OCI-LY1 (cell line): ENCODE measurements around the gene DDOST.

Experiments
- H2AFZ ChIP-seq: fragments of 200-600 bp; sonication (generic), shearing (Covaris generic); 2 replicates; pipeline ENCODE4 v1.6.0; 2014; ENCODE audit warnings: antibody characterized with exemption, mild to moderate bottlenecking, low read length
- H3F3A ChIP-seq: fragments of 200-600 bp; sonication (generic), shearing (Covaris generic); 2 replicates; pipeline ENCODE4 v1.6.0; 2014; ENCODE audit warnings: mild to moderate bottlenecking, antibody characterized with exemption, low read length, moderate library complexity; ENCODE audit not compliant: insufficient read depth
- H3K27ac ChIP-seq: fragments of 200-600 bp; sonication (generic); 2 replicates; pipeline ENCODE4 v1.5.1; 2014; ENCODE audit warnings: low read length, mixed run types, mild to moderate bottlenecking, low read depth; ENCODE audit not compliant: poor library complexity, severe bottlenecking
- H3K27me3 ChIP-seq: fragments of 200-600 bp; sonication (generic); 2 replicates; pipeline ENCODE4 v1.6.0; 2014; ENCODE audit warnings: antibody characterized with exemption, mild to moderate bottlenecking, low read length, moderate library complexity; ENCODE audit not compliant: insufficient read depth
- H3K36me3 ChIP-seq: fragments of 200-600 bp; sonication (generic); 2 replicates; pipeline ENCODE4 v1.6.1; 2014; ENCODE audit warnings: mild to moderate bottlenecking, antibody characterized with exemption, low read length, moderate library complexity, mixed read lengths; ENCODE audit not compliant: insufficient read depth
- H3K4me1 ChIP-seq: fragments of 200-600 bp; sonication (generic); 2 replicates; pipeline ENCODE4 v1.5.1; 2014; ENCODE audit warnings: mild to moderate bottlenecking, low read length, moderate library complexity; ENCODE audit not compliant: insufficient read depth, severe bottlenecking
- H3K4me2 ChIP-seq: fragments of 200-600 bp; sonication (generic), shearing (Covaris generic); 2 replicates; pipeline ENCODE4 v1.6.1; 2014; ENCODE audit warnings: low read length
- H3K4me3 ChIP-seq: fragments of 200-600 bp; sonication (generic); 2 replicates; pipeline ENCODE4 v1.5.1; 2014; ENCODE audit warnings: low read length, low read depth, mild to moderate bottlenecking, mixed read lengths; ENCODE audit not compliant: poor library complexity, severe bottlenecking
- H3K79me2 ChIP-seq: fragments of 200-600 bp; shearing (Covaris generic); 2 replicates; pipeline ENCODE4 v1.6.1; 2016; ENCODE audit warnings: mixed run types, low read length, mixed read lengths; ENCODE audit not compliant: insufficient read depth
- H3K9ac ChIP-seq: fragments of 200-600 bp; sonication (generic), shearing (Covaris generic); 2 replicates; pipeline ENCODE4 v1.6.1; 2014; ENCODE audit warnings: mild to moderate bottlenecking, low read length, mixed read lengths
- H3K9me2 ChIP-seq: fragments of 200-600 bp; sonication (generic), shearing (Covaris generic); 2 replicates; pipeline ENCODE4 v1.6.1; 2014; ENCODE audit warnings: low read depth, mild to moderate bottlenecking, low read length, mixed read lengths
- H3K9me3 ChIP-seq: fragments of 200-600 bp; shearing (Covaris generic); 2 replicates; pipeline ENCODE4 v1.6.1; 2014; ENCODE audit warnings: low read length, mixed read lengths
- H4K20me1 ChIP-seq: fragments of 200-600 bp; sonication (generic), shearing (Covaris generic); 2 replicates; pipeline ENCODE4 v1.6.0; 2016; ENCODE audit warnings: mild to moderate bottlenecking, low read length; ENCODE audit not compliant: insufficient read depth
- CTCF ChIP-seq: fragments of 200-600 bp; sonication (generic), shearing (Covaris generic); IDR thresholded peaks from 2 replicates; pipeline ENCODE4 v1.5.1; 2017; ENCODE audit warnings: mild to moderate bottlenecking, antibody characterized with exemption, low read length, moderate library complexity, mixed read lengths
- EZH2 ChIP-seq: fragments of 200-600 bp; sonication (generic), shearing (Covaris generic); IDR thresholded peaks from 2 replicates; pipeline ENCODE4 v1.8.0; 2017; ENCODE audit warnings: borderline replicate concordance, mixed run types, mild to moderate bottlenecking, antibody characterized with exemption, low read length, moderate library complexity, mixed read lengths

DDOST gene

GRCh38 chr1:20612221-20612746 is 48.9 kb downstream of the DDOST start:
- Histone ChIP-seq H3K9me2 (no peaks in the 10 kb centered on the region), H3K27me3 (peaks cover 7% of the 10 kb centered on the region), H3K9me3 (no peaks in the 10 kb centered on the region), H3K9ac (no peak overlapping the region), H3K4me1 (no peaks in the 10 kb centered on the region), H3K36me3 (no peaks in the 10 kb centered on the region), H3F3A (no peaks in the 10 kb centered on the region), H3K79me2 (no peaks in the 10 kb centered on the region), H3K4me3 (no peak overlapping the region), H3K4me2 (no peak overlapping the region), H2AFZ (no peak overlapping the region), H3K27ac (no peak overlapping the region), H4K20me1 (no peaks in the 10 kb centered on the region)
- TF ChIP-seq CTCF, result no peak
- no peak for TF ChIP-seq EZH2

DNA sequence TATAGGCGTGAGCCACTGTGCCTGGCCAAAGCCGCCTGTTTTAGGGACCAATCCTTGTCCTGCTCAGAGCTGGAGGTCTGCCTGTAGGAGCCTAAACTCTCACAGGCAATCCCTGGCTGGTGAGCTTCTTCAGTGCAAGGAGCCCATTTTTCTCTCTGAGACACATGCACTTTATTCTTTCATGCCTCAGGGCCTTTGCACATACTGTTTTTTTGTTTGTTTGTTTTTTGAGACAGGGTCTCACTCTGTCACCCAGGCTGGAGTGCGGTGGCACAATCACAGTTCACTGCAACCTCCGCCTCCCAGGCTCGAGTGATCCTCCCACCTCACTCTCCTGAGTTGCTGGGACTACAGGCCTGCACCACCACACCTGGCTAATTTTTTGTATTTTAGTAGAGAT is 49.5 kb downstream of the DDOST start:
- H3K9ac ChIP-seq, result no peak overlapping the region
- no peak overlapping the region for H3K4me3 ChIP-seq
- H3K27me3 ChIP-seq, result peaks cover 7% of the 10 kb centered on the region
- H3K9me3 ChIP-seq, result no peaks in the 10 kb centered on the region
- H3K9me2 ChIP-seq, result no peaks in the 10 kb centered on the region
- no peaks in the 10 kb centered on the region for H3F3A ChIP-seq
- H3K27ac ChIP-seq, result no peak overlapping the region
- H3K79me2 ChIP-seq, result no peaks in the 10 kb centered on the region
- H3K4me1 ChIP-seq, result no peaks in the 10 kb centered on the region
- H4K20me1 ChIP-seq, result no peaks in the 10 kb centered on the region
- no peaks in the 10 kb centered on the region for H3K36me3 ChIP-seq
- no peak overlapping the region for H3K4me2 ChIP-seq
- H2AFZ ChIP-seq, result no peak overlapping the region
- no peak for TF ChIP-seq EZH2
- TF ChIP-seq CTCF, result no peak

DNA sequence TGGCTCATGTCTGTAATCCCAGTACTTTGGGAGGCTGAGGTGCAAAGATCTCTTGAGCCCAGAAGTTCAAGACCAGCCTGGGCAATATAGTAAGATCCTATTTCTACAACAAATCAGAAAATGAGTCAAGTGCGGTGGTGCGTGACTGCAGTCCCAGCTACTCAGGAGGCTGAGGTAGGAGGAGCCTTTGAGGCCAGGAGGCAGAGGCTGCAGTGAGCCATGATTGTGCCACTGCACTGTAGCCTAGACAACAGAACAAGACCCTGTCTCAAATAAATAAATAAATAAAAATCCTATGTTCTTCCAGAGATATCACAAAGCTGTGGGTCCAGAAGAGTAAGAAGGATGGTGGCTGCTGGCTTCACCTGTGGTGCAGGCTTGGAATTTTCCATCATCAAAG is 50.2 kb downstream of the DDOST start:
- no peaks in the 10 kb centered on the region for H3K79me2 ChIP-seq
- H3K9me3 ChIP-seq, result no peaks in the 10 kb centered on the region
- no peaks in the 10 kb centered on the region for H3K4me1 ChIP-seq
- no peak overlapping the region for H2AFZ ChIP-seq
- no peak overlapping the region for H3K27ac ChIP-seq
- no peak overlapping the region for H3K9ac ChIP-seq
- H3K4me3 ChIP-seq, result no peak overlapping the region
- no peaks in the 10 kb centered on the region for H3K9me2 ChIP-seq
- H3K36me3 ChIP-seq, result no peaks in the 10 kb centered on the region
- peaks cover 6% of the 10 kb centered on the region for H3K27me3 ChIP-seq
- H3F3A ChIP-seq, result no peaks in the 10 kb centered on the region
- H4K20me1 ChIP-seq, result no peaks in the 10 kb centered on the region
- no peak for TF ChIP-seq EZH2
- no peak for TF ChIP-seq CTCF
- H3K4me2 ChIP-seq, result no peak overlapping the region
